PFSK-1 (cell line): ENCODE data around the gene AR. TPM values are rescaled to one million over a fixed set of nuclear protein-coding genes. Genes with fewer than 3 reads are reported as not detected.

Experiments
- FOXP2 ChIP-seq: optimal IDR thresholded peaks from 2 replicates; pipeline ENCODE3; 2011; ENCODE audit warnings: borderline replicate concordance, control low read depth, inconsistent platforms; ENCODE audit not compliant: insufficient read depth; ENCODE audit errors: extremely low read length, extremely low read depth
- POLR2AphosphoS5 ChIP-seq: IDR thresholded peaks from 2 replicates; pipeline ENCODE4 v1.6.1; 2012; ENCODE audit warnings: low read depth, mild to moderate bottlenecking, control low read depth, low read length, moderate library complexity
- REST ChIP-seq, 2 experiments: IDR thresholded peaks; 2 replicates each; pipeline versions ENCODE4 v1.6.1 to v1.8.0; 2011 to 2012; ENCODE audit warnings: low read depth in 2 of 2, low read length in 2 of 2, control low read depth in 1 of 2, inconsistent platforms in 1 of 2, mild to moderate bottlenecking in 1 of 2, moderate library complexity in 1 of 2; ENCODE audit not compliant: insufficient read depth in 1 of 2
- SIN3A ChIP-seq: IDR thresholded peaks from 2 replicates; pipeline ENCODE4 v1.6.1; 2012; ENCODE audit warnings: mild to moderate bottlenecking, low read length, moderate library complexity, borderline replicate concordance; ENCODE audit not compliant: insufficient read depth
- TAF1 ChIP-seq: IDR thresholded peaks from 2 replicates; pipeline ENCODE4 v1.6.1; 2012; ENCODE audit warnings: low read length, control low read depth, borderline replicate concordance; ENCODE audit not compliant: insufficient read depth
- polyA plus RNA-seq: library from polyadenylated mRNA; unstranded; fragments of >200 nt; gene quantifications from one replicate; pipeline ENCODE4 v1.2.1, GENCODE V29; 2012; ENCODE audit warnings: low read depth, missing spikeins; ENCODE audit not compliant: insufficient read length

AR gene
- not detected for polyA plus RNA-seq

- TF ChIP-seq TAF1 = no peak
These were observed at the start of gene AR for GRCh38 chrX:67543818-67544217. TSS of gene AR (plus strand) at chrX:67544021. CDS start at chrX:67545147, 1,126 bp downstream.

- TF ChIP-seq SIN3A = no peak
- TF ChIP-seq REST (IDR thresholded peaks at IDR 0.05; ENCODE audit: insufficient read depth in 1 of 2, low read depth in 2 of 2, low read length in 2 of 2) = no peak
- TF ChIP-seq TAF1 = no peak
- no peak for TF ChIP-seq FOXP2
- TF ChIP-seq POLR2AphosphoS5 = no peak
These were observed 43.2 kb upstream of the AR start for GRCh38 chrX:67500617-67501016.

- TF ChIP-seq REST (IDR thresholded peaks at IDR 0.05; ENCODE audit: insufficient read depth in 1 of 2, low read depth in 2 of 2, low read length in 2 of 2) (no peak), TAF1 (no peak), SIN3A (no peak), POLR2AphosphoS5 (no peak), FOXP2 (no peak)
These were observed 40.8 kb upstream of the AR start for GRCh38 chrX:67503004-67503403.

- no peak for TF ChIP-seq FOXP2
- no peak for TF ChIP-seq POLR2AphosphoS5
- TF ChIP-seq TAF1 = no peak
- no peak for TF ChIP-seq SIN3A
- no peak for TF ChIP-seq REST (IDR thresholded peaks at IDR 0.05; ENCODE audit: insufficient read depth in 1 of 2, low read depth in 2 of 2, low read length in 2 of 2)
These were observed 40.4 kb upstream of the AR start for GRCh38 chrX:67503453-67503852.

- no peak for TF ChIP-seq SIN3A
- TF ChIP-seq REST (IDR thresholded peaks at IDR 0.05; ENCODE audit: insufficient read depth in 1 of 2, low read depth in 2 of 2, low read length in 2 of 2) = no peak
- TF ChIP-seq POLR2AphosphoS5 = no peak
These were observed 23.1 kb upstream of the AR start for GRCh38 chrX:67520671-67521070.
